CD4-positive, CD25-positive, alpha-beta regulatory T cell (primary cell): ENCODE results near the gene GNRH2. TPM values are rescaled to one million over a fixed set of nuclear protein-coding genes. Genes with fewer than 3 reads are reported as not detected.
"Not testable (repeated sequence)": the region's sequence is repeated elsewhere in the genome, so short reads cannot be mapped to it uniquely, and the experiment has no call there.

ENCODE experiments used
- ATAC-seq, 2 donors: fragments of 150-1000 bp; cut with Tn5 transposase; one replicate each; pipeline ENCODE4 v1.10.0; 2021; ENCODE audit warnings: low read depth in 2 of 2, moderate number of reproducible peaks in 2 of 2, moderate library complexity in 1 of 2
- DNase-seq, 3 donors: peaks; one replicate each; pipeline versions ENCODE4 v3.0.0 to v3.0.0-alpha.2; 2012 to 2022; ENCODE audit warnings: mixed read lengths in 1 of 3
- H3K27ac ChIP-seq: one replicate; pipeline ENCODE4 v1.7.0; 2013; ENCODE audit warnings: mild to moderate bottlenecking, low read length; ENCODE audit not compliant: insufficient read depth, poor library complexity, severe bottlenecking
- H3K27me3 ChIP-seq: one replicate; pipeline ENCODE4 v1.7.0; 2013; ENCODE audit warnings: low read length; ENCODE audit not compliant: control insufficient read depth, insufficient read depth
- H3K36me3 ChIP-seq: one replicate; pipeline ENCODE4 v1.7.0; 2013; ENCODE audit warnings: mild to moderate bottlenecking, low read length, moderate library complexity; ENCODE audit not compliant: control insufficient read depth, insufficient read depth
- H3K4me1 ChIP-seq: 2 replicates; pipeline ENCODE4 v1.7.0; 2013; ENCODE audit warnings: mild to moderate bottlenecking, low read length; ENCODE audit not compliant: insufficient read depth, control insufficient read depth, poor library complexity, severe bottlenecking
- H3K4me3 ChIP-seq: one replicate; pipeline ENCODE4 v1.7.0; 2013; ENCODE audit warnings: low read depth, mild to moderate bottlenecking, low read length, moderate library complexity
- H3K9me3 ChIP-seq, 2 experiments: 1 replicate in 1 of 2; 2 replicates in 1 of 2; pipeline ENCODE4 v1.7.0; 2013; ENCODE audit warnings: low read length in 2 of 2, mild to moderate bottlenecking in 1 of 2, moderate library complexity in 1 of 2; ENCODE audit not compliant: control insufficient read depth in 2 of 2
- H3K27ac Mint-ChIP-seq, 3 donors: one replicate each; pipeline ENCODE4 v1.8.0; 2020 to 2022; ENCODE audit warnings: mild to moderate bottlenecking in 3 of 3, mixed read lengths in 3 of 3, moderate library complexity in 2 of 3
- H3K27me3 Mint-ChIP-seq: one replicate; pipeline ENCODE4 v1.8.0; 2022; ENCODE audit warnings: mild to moderate bottlenecking, mixed read lengths
- H3K36me3 Mint-ChIP-seq: one replicate; pipeline ENCODE4 v1.8.0; 2020; ENCODE audit warnings: mixed read lengths
- H3K4me1 Mint-ChIP-seq, 4 donors: one replicate each; pipeline ENCODE4 v1.8.0; 2020 to 2022; ENCODE audit warnings: mixed read lengths in 4 of 4, mild to moderate bottlenecking in 1 of 4
- H3K4me3 Mint-ChIP-seq, 4 donors: one replicate each; pipeline ENCODE4 v1.8.0; 2020 to 2022; ENCODE audit warnings: mild to moderate bottlenecking in 4 of 4, mixed read lengths in 4 of 4, moderate library complexity in 3 of 4
- H3K9me3 Mint-ChIP-seq, 7 donors: one replicate each; pipeline ENCODE4 v1.8.0; 2020 to 2022; ENCODE audit warnings: mixed read lengths in 7 of 7, mild to moderate bottlenecking in 3 of 7, moderate library complexity in 2 of 7
- polyA plus RNA-seq, 4 donors: library from polyadenylated mRNA; unstranded; fragments of 300-500 nt; fragmentation: Illumina TruSeq; gene quantifications; one replicate each; pipeline ENCODE4 v1.2.3, GENCODE V29; 2021
- total RNA-seq: library from RNA; stranded (reverse); gene quantifications from one replicate; pipeline ENCODE4 v1.2.3, GENCODE V29; 2022

The GNRH2 gene
- total and polyA plus RNA-seq, 5 donors from 2014 or later: 1.9 TPM; not detected in 4

DNA sequence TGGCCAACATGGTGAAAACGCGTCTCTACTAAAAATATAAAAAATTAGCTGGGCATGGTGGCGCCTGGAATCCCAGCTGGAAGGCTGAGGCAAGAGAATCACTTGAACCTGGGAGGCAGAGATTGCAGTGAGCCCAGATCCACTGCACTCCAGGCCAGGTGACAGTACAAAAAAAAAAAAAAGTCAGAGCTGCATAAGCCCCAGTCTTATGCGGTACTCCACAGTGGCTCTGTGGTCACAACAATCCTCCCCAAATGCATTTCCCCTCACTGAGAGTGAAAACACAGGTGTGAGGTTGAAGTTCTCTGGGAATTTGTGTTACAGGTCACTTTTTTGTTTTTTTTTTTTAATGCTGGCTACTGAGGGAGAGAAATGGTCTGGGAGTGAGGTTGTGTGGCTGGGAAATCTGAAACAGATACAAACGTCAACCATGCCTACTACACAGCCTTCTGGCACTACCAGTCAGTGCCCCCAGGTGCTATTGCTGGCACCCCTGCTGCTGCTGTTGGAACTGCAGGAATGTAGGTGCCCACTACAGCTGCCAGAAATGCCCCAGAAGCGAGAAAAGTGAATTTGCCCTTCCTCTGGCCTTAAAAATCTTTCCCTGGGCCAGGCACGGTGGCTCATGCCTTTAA, 8.1 kb downstream of the GNRH2 start:
- H3K4me3 Mint-ChIP-seq: no peak overlapping the region
- no peaks in the 10 kb centered on the region for H3K27me3 Mint-ChIP-seq
- H3K4me1 Mint-ChIP-seq: peaks cover 4 to 23% (median 10%) of the 10 kb centered on the region in 4 donors
- H3K36me3 Mint-ChIP-seq: peaks cover 6% of the 10 kb centered on the region
- H3K27ac Mint-ChIP-seq: no peak overlapping the region
- DNase-seq (no peak), ATAC-seq (no peak)
- Histone ChIP-seq H3K27me3 (no peaks in the 10 kb centered on the region), H3K36me3 (peaks cover 17% of the 10 kb centered on the region), H3K4me1 (peaks cover 15% of the 10 kb centered on the region), H3K27ac (no peak overlapping the region), H3K9me3 (no peaks in the 10 kb centered on the region), H3K4me3 (no peak overlapping the region)
- H3K9me3 Mint-ChIP-seq: no peaks in the 10 kb centered on the region

DNA sequence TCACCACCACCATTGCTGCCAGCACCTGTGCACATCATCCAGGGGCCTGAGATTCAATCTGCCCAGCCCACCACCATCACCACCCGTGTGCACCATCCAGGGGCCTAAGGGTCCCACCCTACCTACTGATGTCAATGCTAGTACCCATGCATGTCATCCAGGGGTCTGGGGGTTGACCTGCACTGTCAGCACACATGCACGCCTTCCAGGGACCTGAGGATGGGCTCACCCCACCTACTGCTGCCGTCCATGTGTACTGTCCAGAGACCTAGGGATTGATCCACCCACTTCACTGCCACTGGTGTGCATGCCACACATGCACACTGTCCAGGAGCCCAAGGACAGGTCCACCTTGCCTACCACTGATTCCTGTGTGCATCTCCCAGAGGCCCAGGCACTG, 16.1 kb downstream of the GNRH2 start:
- Histone ChIP-seq H3K27me3 (no peaks in the 10 kb centered on the region), H3K9me3 (no peaks in the 10 kb centered on the region), H3K4me3 (no peak overlapping the region), H3K36me3 (no peaks in the 10 kb centered on the region), H3K27ac (no peak overlapping the region), H3K4me1 (no peaks in the 10 kb centered on the region)
- no peak for ATAC-seq
- Mint-ChIP-seq H3K36me3 (peaks cover under 1% of the 10 kb centered on the region), H3K27ac (peak overlapping the region in 1 of 3 donors; percentile 69), H3K27me3 (no peaks in the 10 kb centered on the region), H3K4me3 (no peak overlapping the region), H3K4me1 (peaks cover 9 to 20% (median 12%) of the 10 kb centered on the region in 4 donors), H3K9me3 (no peaks in the 10 kb centered on the region)
- DNase-seq: no peak

DNA sequence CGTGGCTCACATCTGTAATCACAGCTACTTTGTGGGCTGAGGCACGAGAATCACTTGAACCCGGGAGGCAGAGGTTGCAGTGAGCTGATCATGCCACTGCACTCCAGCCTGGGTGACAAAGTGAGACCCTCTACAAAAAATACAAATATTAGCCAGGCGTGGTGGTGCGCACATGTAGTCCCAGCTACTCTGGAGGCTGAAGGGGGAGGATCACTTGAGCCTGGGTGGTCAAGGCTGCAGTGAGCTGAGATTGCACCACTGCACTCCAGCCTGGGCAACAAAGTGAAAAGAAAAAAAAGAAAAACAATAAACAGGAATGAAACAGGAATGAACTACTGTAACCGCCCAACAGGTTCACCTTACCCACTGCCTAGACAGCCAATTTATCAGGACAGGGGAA, 20.7 kb downstream of the GNRH2 start:
- H3K36me3 ChIP-seq, H3K4me3 ChIP-seq, H3K9me3 Mint-ChIP-seq, H3K36me3 Mint-ChIP-seq, H3K27ac ChIP-seq, H3K27me3 Mint-ChIP-seq, H3K27me3 ChIP-seq, DNase-seq, H3K4me1 ChIP-seq, ATAC-seq, H3K9me3 ChIP-seq: not testable (repeated sequence)
- peak overlapping the region in 2 of 3 donors; percentile 33 to 69 for H3K27ac Mint-ChIP-seq
- peaks cover 14 to 42% (median 20%) of the 10 kb centered on the region in 4 donors for H3K4me1 Mint-ChIP-seq
- H3K4me3 Mint-ChIP-seq: peak overlapping the region in 1 of 4 donors; percentile 34

DNA sequence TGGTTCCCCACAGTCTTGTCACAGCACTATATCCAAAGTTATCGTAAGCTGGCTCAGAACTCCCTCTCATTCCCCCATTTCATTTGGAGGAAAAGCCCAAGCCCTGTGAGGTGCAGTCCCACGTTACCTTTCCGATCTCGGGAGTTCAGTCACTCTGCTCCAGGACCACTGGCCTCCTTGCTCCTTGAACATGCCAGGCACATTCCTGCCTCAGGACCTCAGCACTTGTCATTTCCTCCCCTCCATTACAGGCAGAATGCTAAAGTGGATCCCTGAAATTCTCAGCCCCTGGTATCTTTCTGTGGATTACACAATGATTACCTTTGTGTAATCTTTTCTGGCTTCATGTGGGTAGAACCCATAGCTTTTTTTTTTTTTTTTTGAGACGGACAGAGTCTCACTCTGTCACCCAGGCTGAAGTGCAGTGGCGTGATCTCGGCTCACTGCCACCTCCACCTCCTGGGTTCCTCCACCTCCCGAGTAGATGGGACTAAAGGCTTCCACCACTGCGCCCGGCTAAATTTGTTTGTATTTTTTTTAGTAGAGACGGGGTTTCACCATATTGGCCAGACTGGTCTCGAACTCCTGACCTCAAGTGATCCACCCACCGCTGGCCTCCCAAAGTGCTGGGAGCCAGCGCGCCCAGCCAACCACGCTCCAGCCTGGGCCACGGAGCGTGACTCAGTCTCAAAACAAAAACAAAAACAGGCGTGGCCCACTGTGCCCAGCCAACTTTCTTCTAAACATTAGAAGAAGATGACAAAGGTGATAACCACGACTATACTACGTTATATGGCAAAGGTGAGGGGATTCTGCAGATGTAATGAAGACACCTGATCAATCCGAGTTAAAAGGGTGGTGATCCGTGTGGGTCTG, 24.0 kb downstream of the GNRH2 start:
- peaks cover 3% of the 10 kb centered on the region for H3K36me3 Mint-ChIP-seq
- ATAC-seq (no peak), DNase-seq (no peak)
- H3K27ac ChIP-seq: no peak overlapping the region
- H3K36me3 ChIP-seq: no peaks in the 10 kb centered on the region
- H3K9me3 Mint-ChIP-seq: peaks cover 0 to 1% (median 0%) of the 10 kb centered on the region in 7 donors
- peaks cover 12% of the 10 kb centered on the region for H3K4me1 ChIP-seq
- no peak overlapping the region for H3K27ac Mint-ChIP-seq
- peaks cover 10 to 37% (median 17%) of the 10 kb centered on the region in 4 donors for H3K4me1 Mint-ChIP-seq
- H3K27me3 Mint-ChIP-seq: peaks cover 11% of the 10 kb centered on the region
- no peaks in the 10 kb centered on the region for H3K9me3 ChIP-seq
- H3K4me3 Mint-ChIP-seq: no peak overlapping the region
- no peaks in the 10 kb centered on the region for H3K27me3 ChIP-seq
- no peak overlapping the region for H3K4me3 ChIP-seq

DNA sequence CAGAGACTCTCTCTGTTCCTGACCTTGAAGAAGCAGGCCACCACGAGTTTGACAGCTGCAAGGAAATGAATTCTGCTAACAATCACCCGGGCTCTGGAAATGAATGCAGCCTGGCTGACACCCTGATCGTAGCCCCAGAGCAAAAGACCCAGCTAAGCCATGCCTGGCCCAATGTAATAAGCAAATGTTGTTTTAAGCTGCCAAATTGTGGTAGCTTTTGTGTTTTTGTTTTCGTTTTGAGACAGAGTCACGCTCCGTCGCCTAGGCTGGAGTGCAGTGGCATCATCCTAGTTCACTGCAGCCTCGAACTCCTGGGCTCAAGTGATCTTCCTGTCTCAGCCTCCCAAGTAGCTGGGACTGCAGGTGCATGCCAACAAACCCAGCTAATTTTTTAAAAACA, 24.7 kb downstream of the GNRH2 start:
- Mint-ChIP-seq H3K27ac (peak overlapping the region in 1 of 3 donors; percentile 50), H3K4me3 (no peak overlapping the region), H3K9me3 (peaks cover 0 to 1% (median 0%) of the 10 kb centered on the region in 7 donors), H3K4me1 (peaks cover 10 to 42% (median 17%) of the 10 kb centered on the region in 4 donors), H3K27me3 (peaks cover 12% of the 10 kb centered on the region), H3K36me3 (peaks cover 3% of the 10 kb centered on the region)
- H3K4me3 ChIP-seq: no peak overlapping the region
- H3K9me3 ChIP-seq: no peaks in the 10 kb centered on the region
- no peaks in the 10 kb centered on the region for H3K27me3 ChIP-seq
- DNase-seq (no peak), ATAC-seq (no peak)
- H3K36me3 ChIP-seq: no peaks in the 10 kb centered on the region
- H3K27ac ChIP-seq: no peak overlapping the region
- peaks cover 15% of the 10 kb centered on the region for H3K4me1 ChIP-seq

DNA sequence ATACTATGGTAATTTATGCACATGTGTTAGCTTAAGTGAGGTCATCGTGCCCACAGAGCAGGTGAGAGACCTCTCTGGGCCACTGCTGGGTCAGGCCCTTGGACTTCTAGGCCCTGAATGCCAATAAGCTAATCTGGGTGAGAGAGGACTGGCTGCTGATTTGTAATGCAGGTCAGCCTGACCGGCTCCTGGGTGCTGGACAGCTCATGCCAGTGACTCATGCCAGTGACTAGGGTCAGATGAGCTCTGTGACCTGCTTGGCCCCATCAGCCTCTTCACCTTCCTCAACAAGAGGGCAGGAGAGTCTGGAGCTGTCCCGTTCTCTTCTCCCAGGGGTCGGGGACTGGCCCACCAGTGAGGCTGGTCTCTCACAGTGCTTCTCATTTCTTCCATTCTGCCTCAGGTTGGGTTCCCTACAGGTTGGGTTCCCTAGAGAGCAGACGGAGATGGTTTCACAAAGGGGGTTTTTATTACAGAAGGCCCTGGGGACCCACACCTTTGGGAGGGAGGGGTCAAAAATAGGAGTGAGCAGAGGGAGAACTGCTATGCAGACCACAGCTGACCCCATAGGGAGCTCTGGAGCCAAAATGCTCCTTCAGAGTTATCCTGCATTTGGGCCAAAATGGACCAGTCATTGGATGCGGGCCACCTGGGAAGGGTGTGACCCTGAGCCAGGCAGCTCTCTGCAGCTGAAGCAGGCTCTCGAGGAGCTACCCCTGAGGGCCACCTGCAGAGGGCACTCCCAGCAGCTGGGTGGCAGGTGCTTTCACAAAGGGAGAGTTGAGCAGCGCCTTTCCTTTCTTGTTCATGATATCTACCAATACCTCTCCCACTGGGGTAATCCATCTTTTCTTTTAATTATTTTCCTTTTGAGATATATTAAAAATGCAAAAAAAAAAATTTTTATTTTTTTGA, 25.8 kb downstream of the GNRH2 start:
- ATAC-seq (peak in 1 of 2 donors; percentile 35), DNase-seq (peak in 2 of 3 donors; percentile 55 to 60)
- no peaks in the 10 kb centered on the region for H3K36me3 ChIP-seq
- Mint-ChIP-seq H3K36me3 (peaks cover 3% of the 10 kb centered on the region), H3K27me3 (peaks cover 12% of the 10 kb centered on the region), H3K4me3 (no peak overlapping the region), H3K27ac (peak overlapping the region in 2 of 3 donors; percentile 35 to 50), H3K9me3 (peaks cover 0 to 1% (median 0%) of the 10 kb centered on the region in 7 donors), H3K4me1 (peaks cover 10 to 45% (median 16%) of the 10 kb centered on the region in 4 donors)
- H3K4me3 ChIP-seq: no peak overlapping the region
- H3K4me1 ChIP-seq: peaks cover 15% of the 10 kb centered on the region
- no peaks in the 10 kb centered on the region for H3K9me3 ChIP-seq
- H3K27ac ChIP-seq: no peak overlapping the region
- no peaks in the 10 kb centered on the region for H3K27me3 ChIP-seq

DNA sequence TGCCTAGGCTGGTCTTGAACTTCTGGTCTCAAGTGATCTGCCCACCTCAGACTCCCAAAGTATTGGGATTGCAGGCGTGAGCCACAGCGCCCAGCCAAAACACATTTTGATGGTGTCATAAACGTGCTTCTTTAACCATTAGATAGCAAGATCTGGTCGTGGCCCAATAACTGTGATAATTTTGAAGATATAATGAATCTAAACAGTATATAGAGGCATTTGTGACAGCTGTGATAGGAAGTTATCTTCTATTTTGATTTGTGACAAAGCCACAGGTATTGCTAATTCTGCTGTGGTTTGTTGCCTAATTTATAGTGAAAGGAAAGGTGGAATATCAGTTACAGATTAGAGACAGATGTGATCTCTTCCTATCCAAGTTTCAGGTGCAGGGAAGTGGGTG, 27.3 kb downstream of the GNRH2 start:
- peaks cover 5 to 41% (median 9%) of the 10 kb centered on the region in 4 donors for H3K4me1 Mint-ChIP-seq
- no peak overlapping the region for H3K27ac ChIP-seq
- H3K27me3 Mint-ChIP-seq: peaks cover 12% of the 10 kb centered on the region

More for the DNA sequence above, 27.3 kb downstream of the GNRH2 start:
- Histone ChIP-seq H3K9me3 (no peaks in the 10 kb centered on the region), H3K36me3 (no peaks in the 10 kb centered on the region), H3K4me3 (no peak overlapping the region), H3K4me1 (peaks cover 15% of the 10 kb centered on the region), H3K27me3 (no peaks in the 10 kb centered on the region)
- Mint-ChIP-seq H3K27ac (peak overlapping the region in 2 of 3 donors; percentile 10 to 83), H3K4me3 (peak overlapping the region; percentile 81 to 95 (median 92)), H3K36me3 (no peaks in the 10 kb centered on the region), H3K9me3 (peaks cover 0 to 1% (median 0%) of the 10 kb centered on the region in 7 donors)
- DNase-seq (no peak), ATAC-seq (no peak)
